PFSK-1 (cell line): ENCODE data around the gene ANKIB1.

ENCODE experiments used
- FOXP2 ChIP-seq: optimal IDR thresholded peaks from 2 replicates; pipeline ENCODE3; 2011; ENCODE audit warnings: borderline replicate concordance, control low read depth, inconsistent platforms; ENCODE audit not compliant: insufficient read depth; ENCODE audit errors: extremely low read length, extremely low read depth
- POLR2AphosphoS5 ChIP-seq: IDR thresholded peaks from 2 replicates; pipeline ENCODE4 v1.6.1; 2012; ENCODE audit warnings: low read depth, mild to moderate bottlenecking, control low read depth, low read length, moderate library complexity
- REST ChIP-seq, 2 experiments: IDR thresholded peaks; 2 replicates each; pipeline versions ENCODE4 v1.6.1 to v1.8.0; 2011 to 2012; ENCODE audit warnings: low read depth in 2 of 2, low read length in 2 of 2, control low read depth in 1 of 2, inconsistent platforms in 1 of 2, mild to moderate bottlenecking in 1 of 2, moderate library complexity in 1 of 2; ENCODE audit not compliant: insufficient read depth in 1 of 2
- SIN3A ChIP-seq: IDR thresholded peaks from 2 replicates; pipeline ENCODE4 v1.6.1; 2012; ENCODE audit warnings: mild to moderate bottlenecking, low read length, moderate library complexity, borderline replicate concordance; ENCODE audit not compliant: insufficient read depth
- TAF1 ChIP-seq: IDR thresholded peaks from 2 replicates; pipeline ENCODE4 v1.6.1; 2012; ENCODE audit warnings: low read length, control low read depth, borderline replicate concordance; ENCODE audit not compliant: insufficient read depth

DNA sequence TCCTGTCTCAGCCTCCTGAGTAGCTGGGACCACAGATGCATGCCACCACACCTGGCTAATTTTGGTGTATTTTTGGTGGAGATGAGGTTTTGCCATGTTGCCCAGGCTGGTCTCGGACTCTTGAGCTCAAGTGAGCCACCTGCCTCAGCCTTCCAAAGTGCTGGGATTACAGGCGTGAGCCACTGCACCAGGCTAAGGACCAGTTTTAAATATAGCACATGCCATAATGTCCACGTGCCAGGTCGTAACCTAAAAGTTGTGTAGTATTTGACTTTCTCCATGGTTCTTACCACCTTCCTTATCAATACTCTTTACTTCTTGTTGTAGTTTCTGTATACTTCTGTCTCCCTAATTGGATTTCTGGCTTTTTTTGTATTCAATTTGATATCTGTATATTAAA, 13.3 kb downstream of the ANKIB1 start:
- TF ChIP-seq TAF1 (no peak), POLR2AphosphoS5 (no peak), REST (IDR thresholded peaks at IDR 0.05; ENCODE audit: insufficient read depth in 1 of 2, low read depth in 2 of 2, low read length in 2 of 2) (no peak), SIN3A (no peak), FOXP2 (no peak)
